Measurements from ENCODE around the gene ACAD9.

- TF ChIP-seq CTCF (IDR thresholded peaks at IDR 0.05) (no peak), EZH2 (IDR thresholded peaks at IDR 0.05; ENCODE audit: borderline replicate concordance, insufficient read depth, low read depth, low read length, poor library complexity, severe bottlenecking) (no peak)
Observed at GRCh38 chr3:128846486-128846891, 32.9 kb upstream of the ACAD9 start.

Data from B cell (primary cell).